Panc1 (cell line): ENCODE measurements around the gene ZNF451. TPM values are rescaled to one million over a fixed set of nuclear protein-coding genes. Genes with fewer than 3 reads are reported as not detected.

Experiments
- ATAC-seq: fragments of 200-7000 bp; cut with Tn5 transposase; 2 replicates; pipeline ENCODE4 v1.9.1; 2020; ENCODE audit warnings: mild to moderate bottlenecking, moderate library complexity
- BruUV-seq: library from RNA; stranded (reverse); fragments of 400-500 nt; replicated peaks from 2 replicates; lab custom pipeline; 2021; lab: Mats Ljungman, UMichigan
- CTCF ChIA-PET: fragments of 300-600 bp; sonication (Branson Sonifier 250); formaldehyde crosslinking; loops from one replicate; lab custom pipeline; 2022; ENCODE audit warnings: antibody characterized with exemption; lab: Charles Lee
- POLR2A ChIA-PET: fragments of 300-600 bp; sonication (Branson Sonifier 250); formaldehyde crosslinking; loops from one replicate; lab custom pipeline; 2022; ENCODE audit warnings: antibody characterized with exemption; lab: Charles Lee
- DNase-seq: peaks from one replicate; pipeline ENCODE4 v3.0.0-alpha.2; 2010; ENCODE audit warnings: low read depth, low spot score
- H3K27ac ChIP-seq: 2 replicates; pipeline ENCODE4 v1.5.1; 2011; ENCODE audit warnings: mild to moderate bottlenecking, low read length, inconsistent platforms
- H3K27me3 ChIP-seq: fragments of 200-500 bp; sonication (Bioruptor generic); 2 replicates; pipeline ENCODE4 v1.6.0; 2014; ENCODE audit warnings: low read length, inconsistent platforms; ENCODE audit not compliant: control insufficient read depth, insufficient read depth
- H3K36me3 ChIP-seq: fragments of 200-500 bp; sonication (Bioruptor generic); 2 replicates; pipeline ENCODE4 v1.5.1; 2014; ENCODE audit warnings: inconsistent platforms, mild to moderate bottlenecking, low read length, moderate library complexity; ENCODE audit not compliant: control insufficient read depth, insufficient read depth
- H3K4me1 ChIP-seq: 2 replicates; pipeline ENCODE4 v1.5.1; 2011; ENCODE audit warnings: inconsistent platforms, mild to moderate bottlenecking, low read length, moderate library complexity; ENCODE audit not compliant: control insufficient read depth, insufficient read depth
- H3K4me3 ChIP-seq, 2 experiments: 2 replicates each; pipeline ENCODE4 v1.5.1; 2011 to 2012; ENCODE audit warnings: low read depth in 2 of 2, low read length in 2 of 2, mild to moderate bottlenecking in 2 of 2, inconsistent platforms in 1 of 2, moderate library complexity in 1 of 2
- H3K9me3 ChIP-seq: fragments of 200-500 bp; sonication (Bioruptor generic); 2 replicates; pipeline ENCODE4 v1.5.1; 2014; ENCODE audit warnings: low read depth, mild to moderate bottlenecking, inconsistent platforms, low read length, moderate library complexity; ENCODE audit not compliant: control insufficient read depth, insufficient read depth
- CTCF ChIP-seq: fragments of 450-650 bp; IDR thresholded peaks from 2 replicates; pipeline ENCODE4 v1.5.1; 2017; ENCODE audit warnings: mild to moderate bottlenecking
- POLR2AphosphoS5 ChIP-seq: IDR thresholded peaks from 2 replicates; pipeline ENCODE4 v1.6.1; 2012; ENCODE audit warnings: mild to moderate bottlenecking, low read depth, low read length, moderate library complexity
- SIN3A ChIP-seq: IDR thresholded peaks from 2 replicates; pipeline ENCODE4 v1.6.1; 2012; ENCODE audit warnings: low read depth, mild to moderate bottlenecking, low read length, moderate library complexity, borderline replicate concordance; ENCODE audit not compliant: insufficient read depth
- TCF7L2 ChIP-seq: IDR thresholded peaks from 2 replicates; pipeline ENCODE4 v1.6.1; 2011; ENCODE audit warnings: mild to moderate bottlenecking, low read depth, low read length, inconsistent platforms
- in situ Hi-C: cut with HindIII; loops from 2 replicates; pipeline ENCODE4 v1.10.0; 2016; ENCODE audit warnings: low sequenced_read_pairs, low pct_unique_long_range_greater_than_20kb
- intact Hi-C: fragments of 100-400 bp; cut with micrococcal nuclease; formaldehyde crosslinking; loops from one replicate; pipeline ENCODE4 v1.10.0; 2022; ENCODE audit not compliant: unreplicated experiment
- total RNA-seq: library from RNA; stranded (reverse); gene quantifications from one replicate; pipeline ENCODE4 v1.2.1, GENCODE V29; 2021; ENCODE audit not compliant: unreplicated experiment
- TF ChIP-seq, protein P1 (sequence below), 2 experiments: IDR thresholded peaks; 2 replicates each; pipeline ENCODE4 v1.6.1; 2011 to 2012; ENCODE audit warnings: low read depth in 2 of 2, control low read depth in 1 of 2, low read length in 1 of 2, mild to moderate bottlenecking in 1 of 2, moderate library complexity in 1 of 2; ENCODE audit not compliant: insufficient read depth in 1 of 2

ZNF451 gene
- total RNA-seq, 1 experiment from 2014 or later = 71.1 TPM

DNA sequence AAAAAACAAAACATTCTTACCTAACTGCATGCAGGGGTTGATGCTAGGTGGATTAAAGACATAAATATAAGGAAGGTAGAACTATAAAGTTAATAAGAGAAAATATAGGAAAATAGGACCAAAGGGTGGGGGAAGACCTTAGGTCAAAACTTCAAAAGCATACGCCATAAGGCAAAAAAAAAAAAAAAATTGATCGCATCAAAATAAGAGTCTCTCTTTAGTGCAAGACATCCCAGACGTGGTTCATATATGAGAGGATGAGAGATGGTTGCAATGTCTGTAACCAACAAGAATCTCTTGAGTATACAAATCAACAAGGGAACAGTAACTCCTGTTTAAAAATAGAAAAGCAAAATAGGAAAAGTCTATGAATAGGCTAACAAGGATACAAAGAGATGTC, 90.6 kb downstream of the ZNF451 start:
- H3K4me3 ChIP-seq = no peak overlapping the region
- ChIA-PET CTCF (no interaction called here), POLR2A (no interaction called here)
- in situ Hi-C loops = no loop called here
- no peak for DNase-seq
- H3K36me3 ChIP-seq = peaks cover 34% of the 10 kb centered on the region
- no TSS peak for BruUV-seq
- intact Hi-C loops = no loop called here
- no peaks in the 10 kb centered on the region for H3K9me3 ChIP-seq
- TF ChIP-seq TCF7L2 = no peak
- TF ChIP-seq POLR2AphosphoS5 = no peak
- TF ChIP-seq CTCF = no peak
- TF ChIP-seq, protein P1, sequence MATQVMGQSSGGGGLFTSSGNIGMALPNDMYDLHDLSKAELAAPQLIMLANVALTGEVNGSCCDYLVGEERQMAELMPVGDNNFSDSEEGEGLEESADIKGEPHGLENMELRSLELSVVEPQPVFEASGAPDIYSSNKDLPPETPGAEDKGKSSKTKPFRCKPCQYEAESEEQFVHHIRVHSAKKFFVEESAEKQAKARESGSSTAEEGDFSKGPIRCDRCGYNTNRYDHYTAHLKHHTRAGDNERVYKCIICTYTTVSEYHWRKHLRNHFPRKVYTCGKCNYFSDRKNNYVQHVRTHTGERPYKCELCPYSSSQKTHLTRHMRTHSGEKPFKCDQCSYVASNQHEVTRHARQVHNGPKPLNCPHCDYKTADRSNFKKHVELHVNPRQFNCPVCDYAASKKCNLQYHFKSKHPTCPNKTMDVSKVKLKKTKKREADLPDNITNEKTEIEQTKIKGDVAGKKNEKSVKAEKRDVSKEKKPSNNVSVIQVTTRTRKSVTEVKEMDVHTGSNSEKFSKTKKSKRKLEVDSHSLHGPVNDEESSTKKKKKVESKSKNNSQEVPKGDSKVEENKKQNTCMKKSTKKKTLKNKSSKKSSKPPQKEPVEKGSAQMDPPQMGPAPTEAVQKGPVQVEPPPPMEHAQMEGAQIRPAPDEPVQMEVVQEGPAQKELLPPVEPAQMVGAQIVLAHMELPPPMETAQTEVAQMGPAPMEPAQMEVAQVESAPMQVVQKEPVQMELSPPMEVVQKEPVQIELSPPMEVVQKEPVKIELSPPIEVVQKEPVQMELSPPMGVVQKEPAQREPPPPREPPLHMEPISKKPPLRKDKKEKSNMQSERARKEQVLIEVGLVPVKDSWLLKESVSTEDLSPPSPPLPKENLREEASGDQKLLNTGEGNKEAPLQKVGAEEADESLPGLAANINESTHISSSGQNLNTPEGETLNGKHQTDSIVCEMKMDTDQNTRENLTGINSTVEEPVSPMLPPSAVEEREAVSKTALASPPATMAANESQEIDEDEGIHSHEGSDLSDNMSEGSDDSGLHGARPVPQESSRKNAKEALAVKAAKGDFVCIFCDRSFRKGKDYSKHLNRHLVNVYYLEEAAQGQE (IDR thresholded peaks at IDR 0.05; ENCODE audit: insufficient read depth in 1 of 2, low read depth in 2 of 2, low read length in 1 of 2) = no peak
- no peak for TF ChIP-seq SIN3A
- no peak for ATAC-seq
- H3K27me3 ChIP-seq = no peaks in the 10 kb centered on the region
- no peak overlapping the region for H3K27ac ChIP-seq
- peaks cover 18% of the 10 kb centered on the region for H3K4me1 ChIP-seq

GRCh38 chr6:57182017-57182432, 92.0 kb downstream of the ZNF451 start:
- Histone ChIP-seq H3K4me3 (no peak overlapping the region), H3K9me3 (no peaks in the 10 kb centered on the region), H3K27me3 (no peaks in the 10 kb centered on the region), H3K27ac (no peak overlapping the region), H3K4me1 (peaks cover 8% of the 10 kb centered on the region; the same call in 1 of the 2 replicates), H3K36me3 (peaks cover 42% of the 10 kb centered on the region)
- intact Hi-C loops (no loop called here), in situ Hi-C loops (no loop called here)
- TF ChIP-seq POLR2AphosphoS5 = no peak
- TF ChIP-seq, protein P1 (IDR thresholded peaks at IDR 0.05; ENCODE audit: insufficient read depth in 1 of 2, low read depth in 2 of 2, low read length in 1 of 2) = no peak
- TF ChIP-seq CTCF = no peak
- TF ChIP-seq SIN3A = no peak
- TF ChIP-seq TCF7L2 = no peak
- CTCF ChIA-PET = no interaction called here
- DNase-seq (no peak), ATAC-seq (0 out of 2 replicates have a peak, but pooled peaks have one; percentile 28)
- POLR2A ChIA-PET = interaction anchor here (0.6 kb wide), 1 partner anchor 35 kb away, joined by 4 read pairs; no protein-coding TSS in a partner anchor
- BruUV-seq = no TSS peak
